GM18505 (cell line): ENCODE results near the gene OR8S1.
"Not testable (repeated sequence)": the region's sequence is repeated elsewhere in the genome, so short reads cannot be mapped to it uniquely, and the experiment has no call there.

Experiments used
- ATAC-seq: cut with Tn5 transposase; IDR thresholded peaks from one replicate; pipeline ENCODE4 v1.9.1; 2021; ENCODE audit not compliant: unreplicated experiment
- POLR2A ChIP-seq: IDR thresholded peaks from 4 replicates; pipeline ENCODE4 v1.6.1; 2011; ENCODE audit warnings: borderline replicate concordance; ENCODE audit not compliant: insufficient read depth, insufficient read length; ENCODE audit errors: extremely low read depth

The OR8S1 gene

DNA sequence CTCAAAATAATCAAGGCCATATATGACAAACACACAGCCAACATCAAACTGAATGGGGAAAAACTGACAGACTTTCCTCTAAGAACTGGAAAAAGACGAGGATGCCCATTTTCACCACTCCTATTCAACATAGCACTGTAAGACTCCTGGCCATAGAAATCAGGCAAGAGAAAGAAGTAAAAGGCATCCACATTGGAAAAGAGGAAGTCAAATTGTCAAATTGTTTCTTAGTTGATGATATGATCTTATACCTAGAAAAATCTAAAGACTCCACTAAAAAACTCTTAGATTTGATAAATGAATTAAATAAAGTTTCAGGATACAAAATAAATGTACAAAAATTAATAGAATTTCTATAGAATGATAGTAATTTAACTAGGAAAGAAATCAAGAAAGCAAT lies 11.2 kb downstream of the OR8S1 start:
- TF ChIP-seq POLR2A, result no peak
- ATAC-seq, result no peak

DNA sequence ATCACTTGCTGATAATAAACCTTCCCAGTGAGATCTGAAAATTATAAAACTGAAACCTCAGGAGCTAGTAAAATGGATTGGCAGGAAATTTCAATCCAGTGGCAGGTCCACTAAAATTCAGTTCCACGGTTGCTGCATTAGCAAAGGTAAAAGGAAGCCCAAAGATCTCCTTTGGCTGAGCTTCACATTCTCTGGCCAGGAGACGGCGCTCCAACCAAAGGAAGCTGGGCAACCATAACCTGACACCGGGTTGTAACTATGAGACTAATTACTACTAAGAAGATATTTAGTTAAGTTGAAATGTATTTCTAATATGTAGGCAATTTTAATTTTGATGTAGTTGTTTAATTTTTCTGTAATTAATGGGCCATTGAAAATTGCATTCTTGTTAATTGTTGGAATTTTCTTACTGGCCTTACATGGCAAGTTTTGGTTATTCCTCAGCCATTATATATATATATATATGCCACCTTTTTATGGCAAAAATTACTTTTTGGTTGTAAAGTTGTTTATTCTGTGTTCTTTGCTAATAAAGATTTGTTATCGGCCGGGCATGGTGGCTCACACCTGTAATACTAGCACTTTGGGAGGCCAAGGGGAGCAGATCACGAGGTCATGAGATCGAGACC lies 17.0 kb downstream of the OR8S1 start:
- no peak for TF ChIP-seq POLR2A
- no peak for ATAC-seq

DNA sequence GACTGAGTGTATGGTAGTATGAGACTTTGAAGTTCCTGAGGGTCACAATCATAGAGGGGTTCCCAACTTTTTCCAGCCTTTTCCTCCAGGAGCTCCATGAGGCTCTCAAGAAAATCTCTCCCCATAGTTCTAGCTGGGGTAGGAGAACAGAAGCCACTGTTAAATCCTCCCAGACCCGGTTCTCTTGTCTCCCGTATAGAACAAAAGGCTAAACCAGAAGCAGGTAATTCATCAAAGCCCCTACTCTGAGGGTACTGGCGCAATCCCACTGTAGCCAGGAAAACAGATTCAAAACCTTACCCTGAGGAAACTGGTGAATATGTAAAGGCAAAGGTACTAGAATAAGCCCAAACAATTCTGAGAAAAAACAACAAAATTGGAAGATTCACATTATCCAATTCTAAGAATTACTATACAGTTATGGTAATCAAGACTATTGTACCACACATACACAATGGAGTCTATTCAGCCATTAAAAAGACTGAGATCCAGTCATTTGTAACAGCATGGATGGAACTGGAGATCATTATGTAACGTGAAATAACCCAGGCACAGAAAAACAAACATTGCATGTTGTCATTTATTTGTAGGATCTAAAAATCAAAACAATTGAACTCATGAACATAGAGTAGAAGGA lies 20.5 kb downstream of the OR8S1 start:
- TF ChIP-seq POLR2A, result no peak
- no peak for ATAC-seq

- not testable (repeated sequence) for ATAC-seq
Measured at GRCh38 chr12:48547012-48547411, 21.6 kb downstream of the OR8S1 start.

DNA sequence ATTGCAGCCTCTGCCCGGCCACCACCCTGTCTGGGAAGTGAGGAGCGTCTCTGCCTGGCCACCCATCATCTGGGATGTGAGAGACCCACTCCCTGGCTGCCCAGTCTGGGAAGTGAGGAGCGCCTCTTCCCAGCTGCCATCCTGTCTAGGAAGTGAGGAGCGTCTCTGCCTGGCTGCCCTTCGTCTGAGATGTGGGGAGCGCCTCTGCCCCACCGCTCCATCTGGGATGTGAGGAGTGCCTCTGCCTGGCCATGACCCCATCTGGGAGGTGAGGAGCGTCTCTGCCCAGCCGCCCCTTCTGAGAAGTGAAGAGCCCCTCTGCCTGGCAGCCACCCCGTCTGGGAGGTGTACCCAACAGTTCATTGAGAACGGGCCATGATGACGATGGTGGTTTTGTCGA lies 26.2 kb downstream of the OR8S1 start:
- not testable (repeated sequence) for ATAC-seq

DNA sequence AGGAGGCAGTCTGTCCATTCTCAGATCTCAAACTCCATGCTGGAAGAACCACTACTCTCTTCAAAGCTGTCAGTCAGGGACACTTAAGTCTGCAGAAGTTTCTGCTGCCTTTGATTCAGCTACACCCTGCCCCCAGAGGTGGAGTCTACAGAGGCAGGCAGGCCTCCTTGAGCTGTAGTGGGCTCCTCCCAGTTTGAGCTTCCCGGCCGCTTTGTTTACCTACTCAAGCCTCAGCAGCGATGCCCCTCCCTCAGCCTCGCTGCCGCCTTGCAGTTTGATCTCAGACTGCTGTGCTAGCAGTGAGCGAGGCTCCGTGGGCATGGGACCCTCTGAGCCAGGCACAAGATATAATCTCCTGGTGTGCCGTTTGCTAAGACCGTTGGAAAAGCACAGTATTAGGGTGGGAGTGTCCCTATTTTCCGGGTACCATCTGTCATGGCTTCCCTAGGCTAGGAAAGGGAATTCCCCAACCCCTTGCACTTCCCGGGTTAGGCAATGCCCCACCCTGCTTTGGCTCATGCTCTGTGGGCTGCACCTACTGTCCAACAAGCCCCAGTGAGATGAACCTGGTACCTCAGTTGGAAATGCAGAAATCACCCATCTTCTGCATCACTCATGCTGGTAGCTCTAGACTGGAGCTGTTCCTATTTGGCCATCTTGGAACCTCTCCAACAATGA lies 28.4 kb downstream of the OR8S1 start:
- not testable (repeated sequence) for ATAC-seq

DNA sequence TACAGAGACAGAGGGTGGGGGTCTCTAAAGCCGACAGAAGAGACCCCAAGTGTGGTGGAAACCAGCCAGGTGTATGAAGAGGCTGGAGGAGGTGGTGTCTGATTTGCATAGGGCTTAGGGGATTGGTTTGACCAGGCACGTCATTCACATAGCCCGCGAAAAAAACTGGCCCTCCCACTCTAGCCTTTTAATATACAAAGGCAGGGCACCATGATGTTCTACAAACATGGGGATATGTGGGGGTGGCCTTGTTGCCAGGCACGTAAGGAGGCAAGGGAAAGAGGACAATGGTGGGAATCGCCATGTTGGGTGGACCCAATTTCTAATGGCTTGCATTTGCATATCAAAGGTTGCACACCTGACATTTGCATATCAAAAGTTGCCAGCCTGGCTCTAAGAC lies 31.2 kb downstream of the OR8S1 start:
- no peak for ATAC-seq
- TF ChIP-seq POLR2A, result no peak

- no peak for TF ChIP-seq POLR2A
- no peak for ATAC-seq
Measured at GRCh38 chr12:48557919-48558318, 32.5 kb downstream of the OR8S1 start.

DNA sequence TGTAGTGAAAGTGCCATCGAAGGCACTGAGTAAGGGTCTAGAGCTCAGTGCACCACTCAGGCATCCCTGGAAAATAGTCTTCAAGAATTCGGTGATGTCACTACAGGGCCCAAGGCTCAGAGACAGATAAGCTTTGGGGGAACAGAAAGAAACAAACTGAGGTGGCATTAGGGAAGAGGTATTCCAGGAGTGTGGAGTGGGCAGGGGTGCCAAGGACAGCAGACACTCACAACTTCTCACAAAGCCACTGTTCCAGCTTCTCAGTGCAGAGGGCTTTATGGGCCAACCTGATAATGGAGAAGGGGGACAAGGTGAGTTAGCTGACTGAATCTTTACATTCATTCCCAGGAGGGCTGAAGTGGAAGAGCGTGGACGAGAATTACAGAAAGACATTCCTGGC lies 42.3 kb downstream of the OR8S1 start:
- no peak for ATAC-seq

DNA sequence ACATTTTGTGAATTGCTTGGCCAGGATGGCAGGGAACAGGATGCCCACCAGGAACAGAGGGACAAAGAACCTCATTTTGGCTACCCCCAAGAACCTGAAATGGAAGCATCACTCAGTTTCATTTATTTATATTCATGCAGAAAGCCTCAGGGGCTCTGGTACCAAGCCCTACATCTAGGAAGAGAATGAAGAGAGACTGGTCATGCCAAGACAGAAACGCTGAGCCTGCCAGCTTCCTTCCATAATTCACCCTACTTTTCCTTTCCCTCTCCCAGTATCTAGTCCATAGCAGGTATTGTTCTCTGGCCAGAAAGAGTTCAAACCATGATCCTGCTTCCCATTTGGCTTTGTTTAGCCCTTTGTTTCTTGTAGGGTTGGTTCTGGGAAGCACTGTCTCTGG lies 44.5 kb downstream of the OR8S1 start, which contains the start of gene LALBA:
Gene LALBA, minus strand, starts transcription at position 101 of the 400 bp plus-strand sequence. Its CDS starts 26 bp downstream, at position 75.
- TF ChIP-seq POLR2A, result no peak
- no peak for ATAC-seq

More for the DNA sequence above, 42.3 kb downstream of the OR8S1 start:
- no peak for TF ChIP-seq POLR2A

DNA sequence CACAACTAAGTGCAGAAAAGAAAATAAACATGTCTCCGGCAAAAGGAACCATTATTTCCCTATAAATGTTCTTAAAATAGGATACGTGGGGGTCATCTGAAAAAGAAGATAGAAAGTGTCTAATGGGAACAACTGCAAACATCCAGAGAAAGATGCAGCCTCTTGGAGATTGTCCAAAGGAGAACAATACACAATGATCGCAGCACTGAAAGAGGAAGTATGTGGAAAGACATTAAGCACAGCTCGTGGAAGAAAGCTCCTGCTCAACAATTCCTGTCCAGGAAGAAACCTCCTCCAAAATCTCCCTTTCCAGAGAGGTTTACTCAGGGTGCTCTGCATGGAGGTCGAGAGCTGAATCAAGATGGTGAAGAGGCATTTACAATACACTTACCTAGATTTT lies 46.9 kb downstream of the OR8S1 start:
- no peak for TF ChIP-seq POLR2A
- no peak for ATAC-seq
